HG02588 (cell line): Measurements from ENCODE around the gene RHBDL3.

Source experiments
- ATAC-seq: cut with Tn5 transposase; IDR thresholded peaks from one replicate; pipeline ENCODE4 v1.9.1; 2021; ENCODE audit warnings: mild to moderate bottlenecking, moderate library complexity; ENCODE audit not compliant: unreplicated experiment

RHBDL3 gene

GRCh38 chr17:32266051-32266388 is 388 bp downstream of the RHBDL3 start:
- no peak for ATAC-seq

- no peak for ATAC-seq
These were observed 1.0 kb downstream of the RHBDL3 start for GRCh38 chr17:32266389-32267301.

- ATAC-seq: no peak
These were observed 2.1 kb downstream of the RHBDL3 start for GRCh38 chr17:32267690-32268205.

- ATAC-seq: no peak
These were observed 3.2 kb downstream of the RHBDL3 start for GRCh38 chr17:32268734-32269288.

GRCh38 chr17:32269377-32269776 is 3.7 kb downstream of the RHBDL3 start:
- ATAC-seq: no peak

- no peak for ATAC-seq
These were observed 6.2 kb downstream of the RHBDL3 start for GRCh38 chr17:32271844-32272243.

GRCh38 chr17:32274101-32274500 is 8.5 kb downstream of the RHBDL3 start:
- no peak for ATAC-seq

- no peak for ATAC-seq
These were observed 9.0 kb downstream of the RHBDL3 start for GRCh38 chr17:32274643-32275042.

- no peak for ATAC-seq
These were observed 9.7 kb downstream of the RHBDL3 start for GRCh38 chr17:32275060-32276042.

- no peak for ATAC-seq
These were observed 10.6 kb downstream of the RHBDL3 start for GRCh38 chr17:32276171-32276601.

- ATAC-seq: no peak
These were observed 11.7 kb downstream of the RHBDL3 start for GRCh38 chr17:32277284-32277683.

GRCh38 chr17:32278815-32279214 is 13.2 kb downstream of the RHBDL3 start:
- no peak for ATAC-seq

- no peak for ATAC-seq
These were observed 14.5 kb downstream of the RHBDL3 start for GRCh38 chr17:32279891-32280716.

- ATAC-seq: no peak
These were observed 15.4 kb downstream of the RHBDL3 start for GRCh38 chr17:32281011-32281451.

GRCh38 chr17:32283745-32284201 is 18.1 kb downstream of the RHBDL3 start:
- no peak for ATAC-seq

- no peak for ATAC-seq
These were observed 19.7 kb downstream of the RHBDL3 start for GRCh38 chr17:32285306-32285705.

GRCh38 chr17:32285746-32286517 is 20.3 kb downstream of the RHBDL3 start:
- ATAC-seq: no peak

- no peak for ATAC-seq
These were observed 20.9 kb downstream of the RHBDL3 start for GRCh38 chr17:32286518-32286900.

GRCh38 chr17:32287804-32288511 is 22.3 kb downstream of the RHBDL3 start:
- no peak for ATAC-seq
